NB4 (cell line): ENCODE data around the gene MET.
A peak's percentile ranks its signal among the peaks of the same experiment; 100 is the strongest.

ENCODE experiments used
- DNase-seq: peaks from one replicate; pipeline ENCODE4 v3.0.0; 2010; ENCODE audit warnings: low read depth
- H3K4me3 ChIP-seq: one replicate; pipeline ENCODE4 v1.5.1; 2011; ENCODE audit warnings: mild to moderate bottlenecking, low read depth, low read length, moderate library complexity
- CTCF ChIP-seq: IDR thresholded peaks from one replicate; pipeline ENCODE4 v1.5.1; 2012; ENCODE audit warnings: low read depth, low read length
- MAX ChIP-seq: IDR thresholded peaks from 2 replicates; pipeline ENCODE4 v1.6.1; 2011; ENCODE audit warnings: low read depth, low read length
- MYC ChIP-seq: IDR thresholded peaks from 2 replicates; pipeline ENCODE4 v1.6.1; 2011; ENCODE audit warnings: low read depth, low read length
- POLR2A ChIP-seq: IDR thresholded peaks from 2 replicates; pipeline ENCODE4 v1.6.1; 2011; ENCODE audit warnings: mild to moderate bottlenecking; ENCODE audit not compliant: insufficient read length; ENCODE audit errors: extremely low read depth

The MET gene

GRCh38 chr7:116786791-116787443 is 114.9 kb downstream of the MET start:
- peak; percentile 57 for DNase-seq
- H3K4me3 ChIP-seq, result no peak overlapping the region
- TF ChIP-seq POLR2A, result no peak
- no peak for TF ChIP-seq MYC
- peak; percentile 55 for TF ChIP-seq CTCF
- no peak for TF ChIP-seq MAX

- no peak overlapping the region for H3K4me3 ChIP-seq
- no peak for DNase-seq
- TF ChIP-seq CTCF (no peak), POLR2A (no peak), MAX (no peak)
These were observed 115.9 kb downstream of the MET start for GRCh38 chr7:116787881-116788280.

GRCh38 chr7:116788572-116789197 is 116.7 kb downstream of the MET start:
- H3K4me3 ChIP-seq, result no peak overlapping the region
- TF ChIP-seq CTCF (no peak), MAX (no peak), MYC (no peak), POLR2A (no peak)
- DNase-seq, result no peak

- H3K4me3 ChIP-seq, result no peak overlapping the region
- no peak for TF ChIP-seq MYC
- TF ChIP-seq CTCF, result no peak
- no peak for TF ChIP-seq POLR2A
- no peak for TF ChIP-seq MAX
- no peak for DNase-seq
These were observed 118.0 kb downstream of the MET start for GRCh38 chr7:116790025-116790424.

GRCh38 chr7:116792813-116793212 is 120.8 kb downstream of the MET start:
- no peak for DNase-seq
- no peak for TF ChIP-seq POLR2A
- TF ChIP-seq MAX, result no peak
- no peak for TF ChIP-seq MYC
- no peak for TF ChIP-seq CTCF
- no peak overlapping the region for H3K4me3 ChIP-seq
